Panc1 (cell line): ENCODE measurements around the gene GNAT1.

Source experiments
- REST ChIP-seq, 2 experiments: IDR thresholded peaks; 2 replicates each; pipeline ENCODE4 v1.6.1; 2011 to 2012; ENCODE audit warnings: low read depth in 2 of 2, control low read depth in 1 of 2, low read length in 1 of 2, mild to moderate bottlenecking in 1 of 2, moderate library complexity in 1 of 2; ENCODE audit not compliant: insufficient read depth in 1 of 2
- TF ChIP-seq, protein P1 (sequence below): fragments of 450-650 bp; IDR thresholded peaks from 2 replicates; pipeline ENCODE4 v1.5.1; 2017; ENCODE audit warnings: mild to moderate bottlenecking

- TF ChIP-seq, protein P1, sequence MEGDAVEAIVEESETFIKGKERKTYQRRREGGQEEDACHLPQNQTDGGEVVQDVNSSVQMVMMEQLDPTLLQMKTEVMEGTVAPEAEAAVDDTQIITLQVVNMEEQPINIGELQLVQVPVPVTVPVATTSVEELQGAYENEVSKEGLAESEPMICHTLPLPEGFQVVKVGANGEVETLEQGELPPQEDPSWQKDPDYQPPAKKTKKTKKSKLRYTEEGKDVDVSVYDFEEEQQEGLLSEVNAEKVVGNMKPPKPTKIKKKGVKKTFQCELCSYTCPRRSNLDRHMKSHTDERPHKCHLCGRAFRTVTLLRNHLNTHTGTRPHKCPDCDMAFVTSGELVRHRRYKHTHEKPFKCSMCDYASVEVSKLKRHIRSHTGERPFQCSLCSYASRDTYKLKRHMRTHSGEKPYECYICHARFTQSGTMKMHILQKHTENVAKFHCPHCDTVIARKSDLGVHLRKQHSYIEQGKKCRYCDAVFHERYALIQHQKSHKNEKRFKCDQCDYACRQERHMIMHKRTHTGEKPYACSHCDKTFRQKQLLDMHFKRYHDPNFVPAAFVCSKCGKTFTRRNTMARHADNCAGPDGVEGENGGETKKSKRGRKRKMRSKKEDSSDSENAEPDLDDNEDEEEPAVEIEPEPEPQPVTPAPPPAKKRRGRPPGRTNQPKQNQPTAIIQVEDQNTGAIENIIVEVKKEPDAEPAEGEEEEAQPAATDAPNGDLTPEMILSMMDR: no peak
- no peak for TF ChIP-seq REST (IDR thresholded peaks at IDR 0.05; ENCODE audit: insufficient read depth in 1 of 2, low read depth in 2 of 2, low read length in 1 of 2)
Observed at GRCh38 chr3:50245251-50245745, 53.9 kb downstream of the GNAT1 start.
